ENCODE data around the gene CFAP74. TPM values are rescaled to one million over a fixed set of nuclear protein-coding genes. Genes with fewer than 3 reads are reported as not detected.
A peak's percentile ranks its signal among the peaks of the same experiment; 100 is the strongest.

The CFAP74 gene
- polyA plus RNA-seq, 1 donor from 2014 or later = 0.22 TPM

DNA sequence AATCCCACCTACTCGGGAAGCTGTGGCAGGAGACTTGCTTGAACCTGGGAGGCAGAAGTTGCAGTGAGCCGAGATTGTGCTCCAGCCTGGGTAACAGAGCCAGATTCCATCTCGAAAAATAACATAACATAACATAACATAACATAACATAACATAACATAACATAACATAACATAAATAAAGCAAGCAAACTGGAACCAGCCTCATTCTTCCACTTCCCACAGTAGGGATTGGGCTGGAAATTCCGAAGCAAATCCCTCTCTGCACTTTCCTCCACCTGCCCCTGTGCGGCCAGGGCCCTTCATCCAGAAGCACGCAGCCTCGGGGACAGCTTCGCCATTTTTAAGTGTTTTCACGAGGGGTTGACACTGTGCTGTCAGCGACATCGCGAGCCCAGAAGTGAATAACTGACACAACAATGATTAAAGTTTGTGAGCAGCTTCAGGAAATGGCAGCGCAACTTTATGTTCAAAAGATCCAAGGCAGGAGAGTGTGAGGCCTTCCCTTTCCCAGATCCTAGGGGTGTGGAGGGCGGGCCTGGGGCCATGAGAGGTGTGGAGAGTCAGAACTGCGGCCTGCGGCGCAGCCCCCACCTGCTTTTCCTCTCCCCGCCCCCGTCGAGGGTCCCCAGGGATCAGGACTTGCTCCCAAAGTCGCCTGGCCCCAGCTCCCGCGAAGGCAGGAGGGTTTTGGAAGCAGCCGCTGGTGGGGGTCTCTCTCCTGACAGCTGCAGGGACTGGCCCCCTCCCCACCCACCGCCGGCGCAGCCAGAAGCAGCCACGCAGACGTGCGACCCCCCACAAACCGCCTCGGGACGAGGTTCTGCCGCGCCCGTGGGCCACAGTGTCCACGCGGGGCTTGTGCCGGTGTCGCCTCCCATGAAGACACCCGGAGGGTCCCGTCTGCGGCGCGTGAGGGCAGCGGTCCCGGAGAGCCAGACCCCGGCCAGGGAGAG lies 14.9 kb upstream of the CFAP74 start:
- H3K27me3 ChIP-seq (ENCODE audit: insufficient read depth, low read depth, low read length) = peaks cover 25% of the 10 kb centered on the region

DNA sequence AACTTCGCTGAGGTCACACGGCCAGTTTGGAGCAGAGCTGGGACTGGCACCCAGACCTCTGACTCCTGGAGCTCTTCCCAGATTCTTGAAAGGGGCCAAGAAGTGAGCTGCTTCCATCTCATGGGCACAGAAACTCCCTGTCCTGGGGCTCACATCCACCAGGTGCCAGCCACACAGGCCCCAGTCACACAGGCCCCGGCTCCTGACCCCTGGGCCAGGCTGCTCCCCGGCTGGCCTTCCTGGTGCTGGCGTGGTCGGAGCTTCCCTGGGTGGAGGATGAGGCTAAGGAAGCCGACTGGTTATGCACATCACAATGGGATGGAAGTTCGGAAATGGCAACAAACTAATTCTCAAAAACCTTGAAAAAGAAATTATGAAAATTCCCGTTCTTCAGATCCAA lies 12.5 kb upstream of the CFAP74 start:
- Histone ChIP-seq H4K20me1 (ENCODE audit: insufficient read depth) (no peaks in the 10 kb centered on the region), H3K36me3 (ENCODE audit: insufficient read depth, low read length) (no peaks in the 10 kb centered on the region), H3K79me2 (replicated peaks; ENCODE audit: insufficient read depth, low read length) (no peaks in the 10 kb centered on the region), H3K27me3 (ENCODE audit: insufficient read depth, low read depth, low read length) (peaks cover 23% of the 10 kb centered on the region), H3K4me3 (ENCODE audit: low read length) (no peak overlapping the region), H3K9me2 (ENCODE audit: insufficient read depth, low read length) (no peaks in the 10 kb centered on the region), H3K9me3 (ENCODE audit: low read length) (no peaks in the 10 kb centered on the region), H3K9ac (ENCODE audit: low read length) (no peak overlapping the region), H2AFZ (ENCODE audit: low read depth, low read length) (no peak overlapping the region), H3K27ac (ENCODE audit: low read length) (no peak overlapping the region), H3K4me2 (ENCODE audit: low read length) (no peak overlapping the region), H3F3A (ENCODE audit: insufficient read depth, low read length, poor library complexity, severe bottlenecking) (no peaks in the 10 kb centered on the region)
- TF ChIP-seq RAD21 (conservative IDR thresholded peaks at IDR 0.05) (no peak), EZH2 (IDR thresholded peaks at IDR 0.05; ENCODE audit: borderline replicate concordance, insufficient read depth, low read length, poor library complexity, severe bottlenecking) (no peak), POLR2AphosphoS5 (IDR thresholded peaks at IDR 0.05) (no peak), EP300 (conservative IDR thresholded peaks at IDR 0.05; ENCODE audit: poor library complexity, severe bottlenecking) (no peak), MXI1 (conservative IDR thresholded peaks at IDR 0.05; ENCODE audit: poor library complexity, severe bottlenecking) (no peak), SMC3 (conservative IDR thresholded peaks at IDR 0.05; ENCODE audit: poor library complexity) (no peak), TAF1 (IDR thresholded peaks at IDR 0.05; ENCODE audit: low read depth) (no peak)
- TF ChIP-seq, protein P1, sequence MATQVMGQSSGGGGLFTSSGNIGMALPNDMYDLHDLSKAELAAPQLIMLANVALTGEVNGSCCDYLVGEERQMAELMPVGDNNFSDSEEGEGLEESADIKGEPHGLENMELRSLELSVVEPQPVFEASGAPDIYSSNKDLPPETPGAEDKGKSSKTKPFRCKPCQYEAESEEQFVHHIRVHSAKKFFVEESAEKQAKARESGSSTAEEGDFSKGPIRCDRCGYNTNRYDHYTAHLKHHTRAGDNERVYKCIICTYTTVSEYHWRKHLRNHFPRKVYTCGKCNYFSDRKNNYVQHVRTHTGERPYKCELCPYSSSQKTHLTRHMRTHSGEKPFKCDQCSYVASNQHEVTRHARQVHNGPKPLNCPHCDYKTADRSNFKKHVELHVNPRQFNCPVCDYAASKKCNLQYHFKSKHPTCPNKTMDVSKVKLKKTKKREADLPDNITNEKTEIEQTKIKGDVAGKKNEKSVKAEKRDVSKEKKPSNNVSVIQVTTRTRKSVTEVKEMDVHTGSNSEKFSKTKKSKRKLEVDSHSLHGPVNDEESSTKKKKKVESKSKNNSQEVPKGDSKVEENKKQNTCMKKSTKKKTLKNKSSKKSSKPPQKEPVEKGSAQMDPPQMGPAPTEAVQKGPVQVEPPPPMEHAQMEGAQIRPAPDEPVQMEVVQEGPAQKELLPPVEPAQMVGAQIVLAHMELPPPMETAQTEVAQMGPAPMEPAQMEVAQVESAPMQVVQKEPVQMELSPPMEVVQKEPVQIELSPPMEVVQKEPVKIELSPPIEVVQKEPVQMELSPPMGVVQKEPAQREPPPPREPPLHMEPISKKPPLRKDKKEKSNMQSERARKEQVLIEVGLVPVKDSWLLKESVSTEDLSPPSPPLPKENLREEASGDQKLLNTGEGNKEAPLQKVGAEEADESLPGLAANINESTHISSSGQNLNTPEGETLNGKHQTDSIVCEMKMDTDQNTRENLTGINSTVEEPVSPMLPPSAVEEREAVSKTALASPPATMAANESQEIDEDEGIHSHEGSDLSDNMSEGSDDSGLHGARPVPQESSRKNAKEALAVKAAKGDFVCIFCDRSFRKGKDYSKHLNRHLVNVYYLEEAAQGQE (IDR thresholded peaks at IDR 0.05; ENCODE audit: borderline replicate concordance) = no peak
- TF ChIP-seq, protein P2, sequence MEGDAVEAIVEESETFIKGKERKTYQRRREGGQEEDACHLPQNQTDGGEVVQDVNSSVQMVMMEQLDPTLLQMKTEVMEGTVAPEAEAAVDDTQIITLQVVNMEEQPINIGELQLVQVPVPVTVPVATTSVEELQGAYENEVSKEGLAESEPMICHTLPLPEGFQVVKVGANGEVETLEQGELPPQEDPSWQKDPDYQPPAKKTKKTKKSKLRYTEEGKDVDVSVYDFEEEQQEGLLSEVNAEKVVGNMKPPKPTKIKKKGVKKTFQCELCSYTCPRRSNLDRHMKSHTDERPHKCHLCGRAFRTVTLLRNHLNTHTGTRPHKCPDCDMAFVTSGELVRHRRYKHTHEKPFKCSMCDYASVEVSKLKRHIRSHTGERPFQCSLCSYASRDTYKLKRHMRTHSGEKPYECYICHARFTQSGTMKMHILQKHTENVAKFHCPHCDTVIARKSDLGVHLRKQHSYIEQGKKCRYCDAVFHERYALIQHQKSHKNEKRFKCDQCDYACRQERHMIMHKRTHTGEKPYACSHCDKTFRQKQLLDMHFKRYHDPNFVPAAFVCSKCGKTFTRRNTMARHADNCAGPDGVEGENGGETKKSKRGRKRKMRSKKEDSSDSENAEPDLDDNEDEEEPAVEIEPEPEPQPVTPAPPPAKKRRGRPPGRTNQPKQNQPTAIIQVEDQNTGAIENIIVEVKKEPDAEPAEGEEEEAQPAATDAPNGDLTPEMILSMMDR (IDR thresholded peaks at IDR 0.05; ENCODE audit: poor library complexity, severe bottlenecking) = no peak

More for the DNA sequence above, 14.9 kb upstream of the CFAP74 start:
- Histone ChIP-seq H3K27ac (ENCODE audit: low read length) (no peak overlapping the region), H3K36me3 (ENCODE audit: insufficient read depth, low read length) (no peaks in the 10 kb centered on the region), H3K9me2 (ENCODE audit: insufficient read depth, low read length) (no peaks in the 10 kb centered on the region), H3F3A (ENCODE audit: insufficient read depth, low read length, poor library complexity, severe bottlenecking) (no peaks in the 10 kb centered on the region), H3K9me3 (ENCODE audit: low read length) (no peaks in the 10 kb centered on the region), H2AFZ (ENCODE audit: low read depth, low read length) (no peak overlapping the region), H3K4me2 (ENCODE audit: low read length) (no peak overlapping the region), H3K9ac (ENCODE audit: low read length) (no peak overlapping the region), H4K20me1 (ENCODE audit: insufficient read depth) (no peaks in the 10 kb centered on the region), H3K79me2 (replicated peaks; ENCODE audit: insufficient read depth, low read length) (no peaks in the 10 kb centered on the region), H3K4me3 (ENCODE audit: low read length) (peak overlapping the region; percentile 42)
- TF ChIP-seq, protein P1 (IDR thresholded peaks at IDR 0.05; ENCODE audit: borderline replicate concordance) = no peak
- TF ChIP-seq TAF1 (IDR thresholded peaks at IDR 0.05; ENCODE audit: low read depth) (no peak), EZH2 (IDR thresholded peaks at IDR 0.05; ENCODE audit: borderline replicate concordance, insufficient read depth, low read length, poor library complexity, severe bottlenecking) (no peak), EP300 (conservative IDR thresholded peaks at IDR 0.05; ENCODE audit: poor library complexity, severe bottlenecking) (no peak)
- TF ChIP-seq, protein P2 (IDR thresholded peaks at IDR 0.05; ENCODE audit: poor library complexity, severe bottlenecking) = no peak

All from neural cell (in vitro differentiated cells).